AG09319 (cell line): ENCODE measurements around the gene AGAP1.

Experiments used
- DNase-seq: peaks from one replicate; pipeline ENCODE4 v3.0.0-alpha.2; 2010; ENCODE audit warnings: low read depth; ENCODE audit errors: extremely low read depth
- CTCF ChIP-seq: IDR thresholded peaks from 2 replicates; pipeline ENCODE4 v1.5.1; 2011; ENCODE audit warnings: low read depth, mild to moderate bottlenecking, inconsistent platforms, low read length, moderate library complexity

Gene AGAP1

GRCh38 chr2:236179236-236180075 is 685.6 kb downstream of the AGAP1 start:
- DNase-seq, result no peak
- TF ChIP-seq CTCF, result no peak

GRCh38 chr2:236180076-236180816 is 686.4 kb downstream of the AGAP1 start:
- TF ChIP-seq CTCF, result no peak
- DNase-seq, result no peak

GRCh38 chr2:236180831-236181453 is 687.1 kb downstream of the AGAP1 start:
- peak; percentile 67 for TF ChIP-seq CTCF
- DNase-seq, result no peak
